ENCODE measurements around the gene IL24. TPM values are rescaled to one million over a fixed set of nuclear protein-coding genes. Genes with fewer than 3 reads are reported as not detected.

IL24 gene
- total RNA-seq, 1 donor from 2014 or later = not detected

DNA sequence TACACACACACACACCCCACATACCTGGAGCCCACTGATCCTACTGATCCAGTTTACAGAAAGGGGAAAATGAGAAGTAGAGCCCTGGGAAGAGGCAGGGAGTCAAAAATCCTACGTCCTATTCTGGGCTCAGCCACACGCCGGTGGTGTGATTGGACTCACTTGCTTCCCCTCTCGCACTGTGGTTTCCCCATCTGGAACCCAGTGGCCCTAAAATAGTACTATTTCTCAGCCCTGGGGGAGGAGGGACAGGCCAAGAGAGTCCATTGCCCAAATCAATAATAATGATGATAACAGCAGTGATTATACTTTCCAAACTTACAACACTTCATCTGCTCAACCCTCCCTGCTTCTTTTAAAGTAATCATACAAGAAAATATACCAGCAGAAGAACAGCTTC is 52.0 kb downstream of the IL24 start:
- no peak overlapping the region for H3K27ac ChIP-seq
- H3K4me1 ChIP-seq = peaks cover 19% of the 10 kb centered on the region
- H3K9me3 ChIP-seq = no peaks in the 10 kb centered on the region
- H3K4me3 ChIP-seq = no peak overlapping the region
- H3K36me3 ChIP-seq = no peaks in the 10 kb centered on the region
- no peak for TF ChIP-seq CTCF (IDR thresholded peaks at IDR 0.05)
- ATAC-seq (no peak), DNase-seq (no peak)
- H3K27me3 ChIP-seq (ENCODE audit: low read depth) = peaks cover 5% of the 10 kb centered on the region
- intact Hi-C loops (cut with DNase I) = no loop called here

DNA sequence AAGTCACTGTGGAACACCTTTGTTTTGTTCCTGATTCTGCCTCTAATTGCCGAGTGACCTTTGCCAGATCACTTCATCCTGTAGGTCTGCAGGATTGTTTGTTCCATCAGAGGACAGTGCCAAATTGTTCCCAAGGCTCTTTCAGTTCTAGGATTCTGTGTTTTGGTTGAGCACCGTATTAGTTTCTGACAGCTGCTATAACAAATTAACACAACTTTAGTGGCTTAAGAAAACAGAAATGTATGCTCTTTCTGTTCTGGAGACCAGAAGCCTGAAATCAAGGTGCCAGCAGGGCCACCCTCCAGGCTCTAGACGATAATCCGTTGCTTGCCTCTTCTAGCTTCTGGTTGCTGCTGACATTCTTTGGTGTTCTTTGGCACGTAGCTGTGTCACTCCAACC is 52.4 kb downstream of the IL24 start:
- Histone ChIP-seq H3K27me3 (ENCODE audit: low read depth) (peaks cover 5% of the 10 kb centered on the region), H3K27ac (no peak overlapping the region), H3K9me3 (no peaks in the 10 kb centered on the region), H3K4me3 (no peak overlapping the region), H3K36me3 (no peaks in the 10 kb centered on the region), H3K4me1 (peaks cover 22% of the 10 kb centered on the region)
- no peak for ATAC-seq
- no peak for TF ChIP-seq CTCF (IDR thresholded peaks at IDR 0.05)
- intact Hi-C loops (cut with DNase I) = no loop called here
- DNase-seq = no peak

DNA sequence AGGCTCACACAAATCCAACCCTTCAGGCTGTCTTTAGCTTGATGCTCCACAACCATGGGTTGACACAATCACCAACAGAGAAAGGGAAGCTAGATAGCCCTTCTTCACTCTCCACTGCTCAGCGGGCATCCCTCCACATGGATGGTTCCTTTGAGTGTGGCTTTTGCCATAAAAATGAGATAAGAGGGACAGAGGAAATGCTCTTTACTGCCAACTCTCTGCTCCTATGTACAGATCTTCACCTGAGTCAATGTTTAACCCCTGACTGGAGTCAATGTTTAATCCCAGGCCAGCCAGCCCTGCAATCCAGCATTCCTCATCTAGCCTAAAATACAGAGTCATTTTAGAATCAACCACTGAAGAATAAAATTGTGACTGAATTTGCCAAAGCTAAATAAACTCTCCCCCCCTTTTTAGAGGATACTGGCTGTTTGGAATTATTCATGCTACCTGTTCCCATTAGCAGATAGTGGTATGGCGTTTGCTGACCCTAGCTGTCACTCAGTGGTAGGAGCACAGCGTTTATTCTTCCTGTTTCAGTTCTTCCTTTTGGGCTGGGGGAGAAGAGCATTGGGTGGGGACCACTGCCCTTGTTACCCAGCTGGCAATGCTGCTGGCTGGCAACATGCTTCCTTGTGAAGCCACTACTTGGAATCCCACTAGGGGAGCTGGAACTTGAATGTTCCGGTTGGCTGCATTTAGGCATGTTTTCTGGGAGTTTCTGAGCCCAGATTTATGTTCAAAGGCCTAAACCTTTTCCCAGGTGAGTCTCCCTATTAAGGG is 54.3 kb downstream of the IL24 start:
- Histone ChIP-seq H3K27me3 (ENCODE audit: low read depth) (no peaks in the 10 kb centered on the region), H3K4me1 (peaks cover 28% of the 10 kb centered on the region), H3K9me3 (no peaks in the 10 kb centered on the region), H3K4me3 (no peak overlapping the region), H3K36me3 (no peaks in the 10 kb centered on the region), H3K27ac (no peak overlapping the region)
- ATAC-seq (no peak), DNase-seq (no peak)
- no peak for TF ChIP-seq CTCF (IDR thresholded peaks at IDR 0.05)
- intact Hi-C loops (cut with DNase I) = no loop called here

DNA sequence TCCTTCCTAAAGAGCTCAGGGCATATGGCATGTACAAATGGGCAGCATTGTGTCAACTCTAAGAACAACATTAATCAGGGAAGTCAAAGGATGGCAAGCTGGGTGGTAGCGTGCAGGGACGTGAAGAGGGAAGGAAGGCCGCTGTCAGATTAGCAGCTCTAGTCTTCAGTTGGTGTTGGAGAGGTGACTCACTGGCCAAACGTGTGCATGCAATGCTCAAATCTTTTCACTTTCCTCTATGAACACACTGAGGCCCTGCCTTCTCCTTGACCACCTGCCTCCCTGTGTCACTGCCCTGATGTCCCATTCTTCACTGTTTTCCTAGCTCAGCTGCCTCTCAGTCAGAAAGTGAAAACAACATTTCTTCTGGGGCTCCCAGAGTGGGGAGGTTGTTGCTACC is 54.9 kb downstream of the IL24 start:
- TF ChIP-seq CTCF (IDR thresholded peaks at IDR 0.05) = no peak
- no peak overlapping the region for H3K4me3 ChIP-seq
- H3K9me3 ChIP-seq = no peaks in the 10 kb centered on the region
- H3K4me1 ChIP-seq = peaks cover 28% of the 10 kb centered on the region
- no peaks in the 10 kb centered on the region for H3K36me3 ChIP-seq
- intact Hi-C loops (cut with DNase I) = no loop called here
- DNase-seq (no peak), ATAC-seq (peak; percentile 30 to 39)
- no peaks in the 10 kb centered on the region for H3K27me3 ChIP-seq (ENCODE audit: low read depth)
- peak overlapping the region; percentile 58 for H3K27ac ChIP-seq

DNA sequence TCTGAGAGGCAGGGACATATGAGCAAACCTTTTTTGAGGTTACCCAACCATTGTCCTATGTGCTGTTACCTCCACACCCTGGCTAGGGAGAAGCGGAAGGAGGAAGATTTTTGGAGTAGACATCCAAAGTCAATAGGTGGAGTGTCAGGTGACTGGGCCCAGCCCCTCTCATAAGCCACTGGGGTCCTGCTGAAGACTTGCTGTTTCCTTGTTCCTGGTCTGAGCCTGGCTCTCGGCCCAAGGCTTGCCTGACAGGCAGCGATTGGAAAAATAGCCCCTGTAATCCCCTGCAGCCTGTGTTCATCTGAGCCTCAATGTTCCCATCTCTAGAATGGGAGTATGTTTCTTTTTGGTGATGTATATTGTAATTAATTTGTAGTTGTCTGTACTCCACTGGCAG is 55.9 kb downstream of the IL24 start:
- no peaks in the 10 kb centered on the region for H3K27me3 ChIP-seq (ENCODE audit: low read depth)
- peak; percentile 76 for DNase-seq
- no peaks in the 10 kb centered on the region for H3K9me3 ChIP-seq
- H3K36me3 ChIP-seq = no peaks in the 10 kb centered on the region
- H3K27ac ChIP-seq = peak overlapping the region; percentile 58
- H3K4me3 ChIP-seq = no peak overlapping the region
- peaks cover 28% of the 10 kb centered on the region for H3K4me1 ChIP-seq
- no peak for TF ChIP-seq CTCF (IDR thresholded peaks at IDR 0.05)
- intact Hi-C loops (cut with DNase I) = no loop called here
- ATAC-seq = peak; percentile 24 to 61
